Measurements from ENCODE around the gene GDPD4. TPM values are rescaled to one million over a fixed set of nuclear protein-coding genes. Genes with fewer than 3 reads are reported as not detected.
"Not testable (repeated sequence)": the region's sequence is repeated elsewhere in the genome, so short reads cannot be mapped to it uniquely, and the experiment has no call there.

GDPD4 gene
- total RNA-seq, 1 donor from 2014 or later: 10.2 TPM

DNA sequence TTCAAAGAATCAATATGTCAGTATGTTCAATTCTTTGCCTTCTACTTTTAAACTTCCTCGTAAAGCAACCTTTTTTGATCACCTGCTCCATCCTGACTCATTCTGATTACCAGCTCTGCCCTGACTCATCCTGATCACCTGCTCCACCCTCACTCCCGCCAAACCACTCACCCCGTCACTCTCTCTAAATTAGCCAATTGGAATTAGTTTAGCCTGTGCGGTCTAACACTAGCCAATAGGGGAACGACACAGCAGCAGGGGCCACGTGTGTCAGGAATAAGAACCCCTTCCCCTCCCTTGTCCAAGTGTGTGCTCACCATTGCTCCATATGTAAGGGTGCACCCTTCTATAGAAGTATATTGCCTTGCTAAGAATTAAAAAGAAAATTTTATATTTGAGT, 1.5 kb downstream of the GDPD4 start:
- DNase-seq (ENCODE audit: low spot score): not testable (repeated sequence)
- peak; percentile 50 for ATAC-seq

- ATAC-seq (peak; percentile 24), DNase-seq (ENCODE audit: low spot score) (no peak)
Measured at GRCh38 chr11:77299528-77299993, 1.9 kb downstream of the GDPD4 start.

- DNase-seq (ENCODE audit: low spot score) (no peak), ATAC-seq (no peak)
Measured at GRCh38 chr11:77294040-77294439, 7.4 kb downstream of the GDPD4 start.

DNA sequence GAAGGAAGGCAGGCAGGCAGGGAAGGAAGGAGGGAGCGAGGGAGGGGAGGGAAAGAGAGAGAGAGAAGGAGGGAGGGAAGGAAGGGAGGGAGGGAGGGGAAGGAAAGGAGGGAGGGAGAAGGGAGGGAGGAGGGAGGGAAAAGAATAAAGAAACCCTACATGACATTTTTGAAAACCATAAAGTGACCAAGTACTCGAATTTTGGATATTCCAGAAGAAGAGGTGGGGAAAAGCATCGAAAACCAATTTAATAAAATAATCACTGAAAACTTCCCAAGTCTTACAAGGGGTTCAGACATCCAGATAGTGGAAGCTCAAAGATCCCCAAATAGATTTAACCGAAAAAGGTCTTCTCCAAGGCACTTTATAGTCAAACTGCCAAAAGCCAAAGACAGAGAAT, 11.7 kb downstream of the GDPD4 start:
- ATAC-seq: no peak

GRCh38 chr11:77287615-77288273, 13.7 kb downstream of the GDPD4 start:
- ATAC-seq: no peak

More for the DNA sequence above, 11.7 kb downstream of the GDPD4 start:
- DNase-seq (ENCODE audit: low spot score): no peak

DNA sequence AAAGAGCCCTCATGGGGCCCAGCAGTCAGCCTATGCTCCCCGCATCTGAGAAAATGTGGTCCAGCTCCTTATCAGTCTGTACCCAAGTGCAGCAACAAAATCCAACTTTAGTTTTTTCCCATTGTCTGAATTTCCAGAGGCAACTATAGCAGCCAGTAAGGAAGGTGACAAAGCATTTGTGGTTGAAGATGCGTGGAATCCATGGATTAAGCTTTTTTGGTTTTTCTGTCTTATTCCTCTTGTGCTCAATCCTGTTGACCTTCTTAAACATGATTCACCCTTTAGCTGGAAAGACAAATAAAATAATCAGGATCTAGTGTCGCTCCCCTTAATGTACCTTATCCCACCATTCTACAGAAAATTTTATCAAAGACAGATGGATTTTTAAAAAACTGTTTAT, 14.3 kb downstream of the GDPD4 start:
- no peak for ATAC-seq
- no peak for DNase-seq (ENCODE audit: low spot score)

More at GRCh38 chr11:77287615-77288273, 13.7 kb downstream of the GDPD4 start:
- DNase-seq (ENCODE audit: low spot score): no peak

GRCh38 chr11:77284476-77285468, 16.7 kb downstream of the GDPD4 start:
- ATAC-seq (peak; percentile 84), DNase-seq (ENCODE audit: low spot score) (no peak)

- DNase-seq (ENCODE audit: low spot score) (no peak), ATAC-seq (no peak)
Measured at GRCh38 chr11:77283101-77283500, 18.4 kb downstream of the GDPD4 start.

GRCh38 chr11:77278595-77279506, 22.6 kb downstream of the GDPD4 start:
- ATAC-seq (peak; percentile 89), DNase-seq (ENCODE audit: low spot score) (no peak)

GRCh38 chr11:77276271-77276670, 25.2 kb downstream of the GDPD4 start:
- DNase-seq (ENCODE audit: low spot score) (no peak), ATAC-seq (no peak)

GRCh38 chr11:77270921-77271320, 30.6 kb downstream of the GDPD4 start:
- no peak for ATAC-seq
- DNase-seq (ENCODE audit: low spot score): no peak

DNA sequence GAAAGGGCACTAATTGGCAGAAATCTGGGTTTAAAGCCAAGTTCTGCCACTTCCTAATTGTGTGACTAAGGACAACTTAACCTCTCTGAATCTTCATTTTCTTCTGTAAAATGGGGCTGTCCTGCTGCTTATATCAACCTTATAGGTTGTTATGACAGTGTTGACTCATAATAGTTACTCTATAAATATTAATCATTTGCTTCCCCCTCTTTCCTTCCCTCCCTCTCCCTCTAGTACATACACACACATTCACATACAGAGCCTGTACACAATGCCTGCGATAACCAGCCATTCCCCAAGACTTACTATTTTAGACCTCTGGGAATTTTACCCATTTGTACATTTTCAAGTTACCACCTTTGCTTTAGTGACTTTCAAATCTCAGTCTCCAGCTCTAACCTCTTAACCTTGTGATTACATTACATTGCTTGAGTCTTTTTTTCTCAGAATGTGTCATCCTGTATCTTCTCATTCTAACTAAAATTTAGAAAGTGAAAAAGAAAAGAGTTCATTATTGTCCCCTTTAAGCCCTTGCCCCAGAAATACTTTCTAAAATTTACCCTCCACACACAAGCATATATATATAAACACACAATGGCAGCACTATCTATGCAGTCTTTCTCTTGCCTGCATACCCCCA, 31.9 kb downstream of the GDPD4 start:
- DNase-seq (ENCODE audit: low spot score) (no peak), ATAC-seq (no peak)

DNA sequence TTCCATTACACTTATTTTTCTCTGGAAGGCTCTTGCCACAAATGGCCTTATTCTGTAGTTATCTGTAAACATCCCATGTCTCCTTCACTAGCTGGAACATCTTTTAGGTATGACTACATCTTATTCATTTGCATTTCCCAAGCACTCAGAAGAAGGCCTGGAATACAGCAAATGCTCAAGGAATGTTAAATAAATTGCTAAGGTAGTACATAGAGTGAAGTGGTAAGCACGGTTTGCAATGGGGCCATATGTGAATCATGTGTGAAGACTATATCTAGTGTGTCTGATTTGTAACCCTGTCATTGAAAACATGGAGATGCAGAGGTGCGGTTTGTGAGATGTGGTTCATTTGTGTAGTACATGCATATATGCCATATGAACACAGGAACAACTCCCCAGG, 33.5 kb downstream of the GDPD4 start:
- DNase-seq (ENCODE audit: low spot score): no peak
- ATAC-seq: no peak

DNA sequence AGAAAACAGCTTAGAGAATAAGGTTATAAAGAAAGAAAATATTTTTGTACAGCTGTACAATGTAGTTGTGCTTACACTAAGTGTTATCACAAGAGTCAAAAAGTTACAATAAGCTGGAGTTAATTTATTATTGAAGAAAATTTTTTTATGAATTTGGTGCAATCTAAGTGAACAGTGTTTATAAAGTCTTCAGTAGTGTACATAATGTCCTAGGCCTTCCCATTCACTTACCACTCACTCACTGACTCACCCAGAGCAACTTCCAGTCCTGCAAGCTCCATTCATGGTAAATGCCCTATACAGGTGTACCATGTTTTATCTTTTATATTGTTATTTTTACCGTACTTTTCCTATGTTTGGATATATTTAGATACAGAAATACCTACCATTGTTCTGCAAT, 34.7 kb downstream of the GDPD4 start:
- DNase-seq (ENCODE audit: low spot score) (no peak), ATAC-seq (no peak)

DNA sequence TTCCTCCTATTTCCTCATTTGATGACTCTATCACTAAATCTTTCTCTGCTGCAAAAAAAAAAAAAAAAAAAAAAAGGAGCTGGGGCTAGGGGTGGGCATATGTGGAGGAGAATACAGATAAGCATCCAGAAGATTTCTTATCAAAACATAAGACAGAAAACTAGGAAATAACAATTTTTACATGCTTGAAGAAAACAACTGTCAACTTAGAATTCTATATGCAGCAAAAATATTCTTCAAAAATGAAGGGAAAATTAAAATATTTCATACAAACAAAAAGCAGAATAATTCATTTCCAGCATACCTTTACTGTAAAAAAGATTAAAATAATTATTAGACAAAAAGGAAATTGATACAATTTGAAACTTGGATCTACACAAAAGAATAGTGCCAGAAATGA, 38.7 kb downstream of the GDPD4 start:
- no peak for ATAC-seq

GRCh38 chr11:77259641-77260040, 41.8 kb downstream of the GDPD4 start:
- no peak for DNase-seq (ENCODE audit: low spot score)
- ATAC-seq: no peak

More for the DNA sequence above, 38.7 kb downstream of the GDPD4 start:
- no peak for DNase-seq (ENCODE audit: low spot score)

GRCh38 chr11:77253690-77254089, 47.8 kb downstream of the GDPD4 start:
- ATAC-seq: peak; percentile 59
- peak; percentile 50 for DNase-seq (ENCODE audit: low spot score)

- ATAC-seq: peak; percentile 92
- DNase-seq (ENCODE audit: low spot score): peak; percentile 82
Measured at GRCh38 chr11:77252555-77253270, 48.8 kb downstream of the GDPD4 start.

DNA sequence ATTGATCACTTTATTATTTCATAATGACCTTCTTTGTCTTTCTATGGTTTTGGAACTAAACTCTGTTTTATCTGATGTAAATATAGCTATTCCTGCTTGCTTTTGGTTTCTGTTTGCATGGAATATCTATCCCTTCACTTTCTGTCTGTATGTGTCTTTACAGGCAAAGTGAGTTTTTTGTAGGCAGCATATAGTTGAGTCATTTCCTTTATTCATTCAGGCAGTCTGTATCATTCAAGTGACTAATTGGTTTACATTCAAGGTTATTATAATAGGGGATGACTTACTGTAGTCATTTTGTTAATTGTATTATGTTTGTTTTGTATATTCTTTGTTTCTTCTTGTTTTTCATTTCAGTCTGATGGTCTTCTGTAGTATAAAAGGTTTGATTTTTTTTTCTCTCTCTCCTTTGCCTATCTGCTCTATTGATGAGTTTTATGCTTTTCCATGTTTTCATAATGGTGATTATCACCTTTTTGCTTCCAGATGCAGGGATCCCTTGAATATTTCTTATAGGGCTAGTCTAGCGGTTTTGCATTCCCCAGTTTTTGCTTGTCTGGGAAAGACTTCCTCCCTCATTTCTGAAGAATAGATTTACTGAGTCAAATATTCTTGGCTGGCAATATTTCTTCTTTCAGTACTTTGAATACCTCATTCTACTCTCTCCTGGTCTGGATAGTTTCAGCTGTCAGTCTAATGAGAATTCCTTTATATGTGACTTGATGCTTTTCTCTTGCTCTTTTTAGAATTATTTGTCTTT, 50.4 kb downstream of the GDPD4 start:
- ATAC-seq: no peak
- no peak for DNase-seq (ENCODE audit: low spot score)

Data from left lobe of liver (tissue), 2 donors.